Cardiac fibroblast (primary cell): ENCODE data around the gene CEACAM19.

Experiments
- DNase-seq, 2 donors: peaks; one replicate each; pipeline versions ENCODE4 v3.0.0 to v3.0.0-alpha.2; 2010; ENCODE audit warnings: low read depth in 2 of 2
- H3K4me3 ChIP-seq, 2 donors: replicated peaks in 1 of 2; 1 replicate in 1 of 2; 2 replicates in 1 of 2; pipeline ENCODE4 v1.5.1; 2011; ENCODE audit warnings: low read depth in 2 of 2, low read length in 2 of 2, mild to moderate bottlenecking in 2 of 2, moderate library complexity in 1 of 2
- TF ChIP-seq, protein P1 (sequence below): IDR thresholded peaks from one replicate; pipeline ENCODE4 v1.5.1; 2011; ENCODE audit warnings: low read depth, mild to moderate bottlenecking, low read length, inconsistent platforms

Gene CEACAM19

DNA sequence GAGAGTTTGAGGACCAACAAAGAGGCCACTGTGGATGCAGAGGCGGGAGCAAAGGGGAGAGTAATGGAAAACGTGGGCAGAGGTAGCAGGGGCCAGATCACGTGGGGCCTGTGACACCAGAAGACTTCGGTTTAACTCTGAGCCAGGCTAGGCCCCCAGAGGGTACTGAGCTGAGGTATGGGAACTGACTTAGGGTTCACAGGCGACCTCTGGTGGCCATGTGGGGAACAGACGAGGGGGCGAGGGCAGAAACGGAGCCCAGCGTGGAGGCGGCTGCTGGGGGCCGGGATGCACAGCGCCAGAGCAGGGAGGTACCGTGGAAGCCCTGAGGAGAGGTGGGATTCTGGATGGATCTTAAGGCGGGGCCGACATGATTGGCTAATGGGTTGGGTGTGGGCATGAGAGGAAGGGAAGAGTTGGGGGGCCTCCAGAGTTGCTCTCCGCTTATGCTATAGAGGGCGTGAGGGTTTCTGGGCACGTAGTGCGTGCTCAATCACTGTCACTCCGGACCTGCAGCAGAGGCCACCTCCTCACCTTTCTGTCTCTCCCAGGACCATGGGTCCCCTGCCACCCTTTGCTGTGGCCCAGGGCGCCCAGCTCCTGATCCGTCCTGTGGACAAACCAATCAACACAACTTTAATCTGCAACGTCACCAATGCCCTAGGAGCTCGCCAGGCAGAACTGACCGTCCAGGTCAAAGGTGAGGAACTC is 13.9 kb upstream of the CEACAM19 start:
- TF ChIP-seq, protein P1, sequence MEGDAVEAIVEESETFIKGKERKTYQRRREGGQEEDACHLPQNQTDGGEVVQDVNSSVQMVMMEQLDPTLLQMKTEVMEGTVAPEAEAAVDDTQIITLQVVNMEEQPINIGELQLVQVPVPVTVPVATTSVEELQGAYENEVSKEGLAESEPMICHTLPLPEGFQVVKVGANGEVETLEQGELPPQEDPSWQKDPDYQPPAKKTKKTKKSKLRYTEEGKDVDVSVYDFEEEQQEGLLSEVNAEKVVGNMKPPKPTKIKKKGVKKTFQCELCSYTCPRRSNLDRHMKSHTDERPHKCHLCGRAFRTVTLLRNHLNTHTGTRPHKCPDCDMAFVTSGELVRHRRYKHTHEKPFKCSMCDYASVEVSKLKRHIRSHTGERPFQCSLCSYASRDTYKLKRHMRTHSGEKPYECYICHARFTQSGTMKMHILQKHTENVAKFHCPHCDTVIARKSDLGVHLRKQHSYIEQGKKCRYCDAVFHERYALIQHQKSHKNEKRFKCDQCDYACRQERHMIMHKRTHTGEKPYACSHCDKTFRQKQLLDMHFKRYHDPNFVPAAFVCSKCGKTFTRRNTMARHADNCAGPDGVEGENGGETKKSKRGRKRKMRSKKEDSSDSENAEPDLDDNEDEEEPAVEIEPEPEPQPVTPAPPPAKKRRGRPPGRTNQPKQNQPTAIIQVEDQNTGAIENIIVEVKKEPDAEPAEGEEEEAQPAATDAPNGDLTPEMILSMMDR: peak; percentile 94
- peak; percentile 77 to 83 for DNase-seq
- no peak overlapping the region for H3K4me3 ChIP-seq

GRCh38 chr19:44658069-44658733 is 13.1 kb upstream of the CEACAM19 start:
- peak in 1 of 2 donors; percentile 25 for DNase-seq
- no peak overlapping the region for H3K4me3 ChIP-seq
- TF ChIP-seq, protein P1: no peak

- TF ChIP-seq, protein P1: no peak
- H3K4me3 ChIP-seq: no peak overlapping the region
- no peak for DNase-seq
Observed at GRCh38 chr19:44660081-44660480, 11.2 kb upstream of the CEACAM19 start.

DNA sequence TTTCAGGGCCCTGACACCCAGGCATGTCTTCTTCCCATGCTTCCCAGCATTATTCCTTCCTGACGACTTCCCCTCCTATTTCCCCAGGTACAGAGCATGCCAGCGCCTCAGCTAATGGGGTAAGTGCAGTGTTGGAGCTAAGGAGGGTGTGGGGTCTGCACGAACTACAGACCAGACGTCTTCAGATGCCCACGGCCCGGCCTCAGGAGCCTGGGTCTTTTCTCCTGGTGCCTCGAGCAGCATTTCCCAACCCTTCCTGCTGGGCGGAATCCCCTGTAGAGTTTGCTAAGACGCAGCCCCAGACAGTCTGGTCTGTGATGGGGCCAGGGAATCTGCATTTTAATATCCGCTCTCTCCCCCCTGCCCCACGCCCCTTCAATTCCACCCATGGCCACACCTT is 10.1 kb upstream of the CEACAM19 start:
- TF ChIP-seq, protein P1: no peak
- no peak overlapping the region for H3K4me3 ChIP-seq
- no peak for DNase-seq

- TF ChIP-seq, protein P1: no peak
- DNase-seq: no peak
- no peak overlapping the region for H3K4me3 ChIP-seq
Observed at GRCh38 chr19:44661904-44662303, 9.4 kb upstream of the CEACAM19 start.

- TF ChIP-seq, protein P1: no peak
- DNase-seq: peak in 1 of 2 donors; percentile 50
- no peak overlapping the region for H3K4me3 ChIP-seq
Observed at GRCh38 chr19:44662691-44663385, 8.4 kb upstream of the CEACAM19 start.
